A549 treated with AZD9567 at 1 μM for 4 hours (cell line): ENCODE measurements around the gene C1orf146. TPM values are rescaled to one million over a fixed set of nuclear protein-coding genes. Genes with fewer than 3 reads are reported as not detected.

Source experiments
- total RNA-seq: library from RNA; stranded (reverse); fragments of 200-300 nt; extraction: Qiagen RNA extraction; gene quantifications from 5 replicates; pipeline ENCODE4 v1.2.3, GENCODE V29; 2022; ENCODE audit not compliant: insufficient read depth

C1orf146 gene, protein sequence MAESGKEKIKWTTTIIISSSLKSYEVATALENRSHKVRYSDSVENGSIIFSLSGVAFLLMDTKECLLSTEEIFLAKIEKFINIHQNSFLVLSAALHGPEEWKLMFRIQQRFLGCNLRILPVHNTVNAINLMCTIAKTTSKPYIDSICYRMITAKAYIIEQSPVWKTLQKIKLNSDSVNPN
- not detected in 5 replicates for total RNA-seq

DNA sequence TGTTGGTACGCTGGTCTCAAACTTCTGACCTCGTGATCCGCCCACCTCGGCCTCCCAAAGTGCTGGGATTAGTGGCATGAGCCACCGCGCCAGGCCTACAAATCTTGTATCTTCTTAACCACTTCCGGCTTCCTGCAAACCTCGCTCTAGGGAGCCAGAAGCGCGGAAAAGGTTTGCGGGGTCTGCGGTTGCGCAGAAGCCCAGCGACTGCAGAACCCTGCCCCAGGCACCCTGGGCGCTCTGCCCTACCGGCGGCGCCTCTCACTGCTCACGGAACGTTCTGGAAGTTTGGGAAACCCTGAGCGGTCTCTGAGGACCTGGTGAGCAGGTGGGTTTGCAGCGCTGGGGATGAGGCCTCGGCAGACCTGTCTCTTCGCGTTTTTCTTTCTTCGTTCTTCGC is at the start of gene C1orf146:
Gene C1orf146 (plus strand): TSS at position 195 of the 400 bp plus-strand sequence. CDS start 13,506 bp downstream, outside the sequence.

Other genes starting within 250 kb of the C1orf146 start
- 0.61 to 0.80 TPM (median 0.70 TPM) in 4 of 5 replicates, not detected in the other for gene EPHX4, start 187.9 kb upstream of the C1orf146 start, total RNA-seq
- not detected in 5 replicates for gene SETSIP, start 142.5 kb upstream of the C1orf146 start, total RNA-seq
- gene BTBD8, start 137.6 kb upstream of the C1orf146 start, total RNA-seq, result 0.33 to 0.81 TPM (median 0.59 TPM) in 5 replicates
- gene GLMN, start 81.1 kb downstream of the C1orf146 start, total RNA-seq, result 3.7 to 8.7 TPM (median 7.1 TPM) in 5 replicates
- gene RPAP2, start 81.1 kb downstream of the C1orf146 start, total RNA-seq, result 9.6 to 12.6 TPM (median 11.0 TPM) in 5 replicates